ENCODE results near the gene DENND6A. TPM values are rescaled to one million over a fixed set of nuclear protein-coding genes. Genes with fewer than 3 reads are reported as not detected.
A peak's percentile ranks its signal among the peaks of the same experiment; 100 is the strongest.

The DENND6A gene, protein sequence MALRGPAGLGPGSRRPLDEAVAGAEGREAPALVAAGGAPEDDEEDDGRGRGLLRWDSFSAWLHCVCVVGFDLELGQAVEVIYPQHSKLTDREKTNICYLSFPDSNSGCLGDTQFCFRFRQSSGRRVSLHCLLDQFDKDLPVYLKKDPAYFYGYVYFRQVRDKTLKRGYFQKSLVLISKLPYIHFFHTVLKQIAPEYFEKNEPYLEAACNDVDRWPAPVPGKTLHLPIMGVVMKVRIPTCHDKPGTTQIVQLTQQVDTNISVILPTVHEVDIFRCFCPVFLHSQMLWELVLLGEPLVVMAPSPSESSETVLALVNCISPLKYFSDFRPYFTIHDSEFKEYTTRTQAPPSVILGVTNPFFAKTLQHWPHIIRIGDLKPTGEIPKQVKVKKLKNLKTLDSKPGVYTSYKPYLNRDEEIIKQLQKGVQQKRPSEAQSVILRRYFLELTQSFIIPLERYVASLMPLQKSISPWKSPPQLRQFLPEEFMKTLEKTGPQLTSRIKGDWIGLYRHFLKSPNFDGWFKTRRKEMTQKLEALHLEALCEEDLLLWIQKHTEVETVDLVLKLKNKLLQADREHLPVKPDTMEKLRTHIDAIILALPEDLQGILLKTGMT
- total RNA-seq (10 to 100 TPM in 1 of 6 donors, 1 to 10 TPM in 5; 7.2 to 12.0 (median 9.1) TPM), polyA plus RNA-seq (1 to 10 TPM; 3.3 to 6.1 TPM)

DNA sequence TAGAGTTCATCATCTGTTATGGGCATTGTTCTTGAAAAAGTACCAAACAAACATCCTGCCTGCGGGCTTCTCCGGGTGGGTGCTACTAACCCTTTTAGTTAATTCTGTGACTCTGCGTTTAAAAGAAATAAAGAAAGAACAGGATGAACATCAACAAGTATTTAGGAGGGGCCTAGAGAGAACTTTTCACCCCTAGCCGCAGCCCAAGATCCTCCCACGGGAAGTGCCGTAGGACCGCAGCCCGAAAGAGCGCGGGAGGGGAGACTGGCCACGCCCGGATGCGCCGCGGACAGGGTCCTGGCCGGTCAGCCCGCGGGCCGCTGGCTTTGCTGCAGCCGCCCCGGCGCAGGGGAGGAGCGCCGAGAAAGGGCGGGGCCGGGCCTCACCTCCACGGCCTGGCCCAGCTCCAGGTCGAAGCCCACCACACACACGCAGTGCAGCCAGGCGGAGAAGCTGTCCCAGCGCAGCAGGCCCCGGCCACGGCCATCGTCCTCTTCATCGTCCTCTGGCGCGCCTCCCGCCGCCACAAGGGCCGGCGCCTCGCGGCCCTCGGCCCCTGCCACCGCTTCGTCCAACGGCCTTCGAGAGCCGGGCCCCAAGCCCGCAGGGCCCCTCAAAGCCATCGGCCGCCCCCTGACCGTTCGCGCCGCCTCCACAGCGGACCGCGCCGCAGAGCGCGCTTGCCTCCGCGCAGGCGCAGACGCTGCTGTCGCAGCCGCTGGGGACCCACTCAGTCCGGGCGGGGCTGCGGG lies at the start of gene DENND6A:
Gene DENND6A, minus strand, starts transcription at position 682 of the 752 bp plus-strand sequence. Its CDS starts 59 bp downstream, at position 623.
- peak; percentile 91 to 98 (median 96) for ATAC-seq
- 0% methylated on average over 62 to 71 of the region's 71 CpGs for WGBS, 2 donors
- peaks cover 0 to 15% (median 0%) of the 10 kb centered on the region in 3 donors for H3K4me1 ChIP-seq
- H3K4me3 ChIP-seq, result peak within 1 kb of the TSS; percentile 94 to 100 (median 98)
- no peaks in the 10 kb centered on the region for H3K9me3 ChIP-seq
- no peaks in the 10 kb centered on the region for H3K36me3 ChIP-seq
- H3K27ac ChIP-seq, result peak within 1 kb of the TSS; percentile 84 to 98 (median 94)
- intact Hi-C loops (cut with DNase I), result no loop called here
- H3K27me3 ChIP-seq, result no peaks in the 10 kb centered on the region
- FAIRE-seq, result no peak
- TF ChIP-seq, protein P1, sequence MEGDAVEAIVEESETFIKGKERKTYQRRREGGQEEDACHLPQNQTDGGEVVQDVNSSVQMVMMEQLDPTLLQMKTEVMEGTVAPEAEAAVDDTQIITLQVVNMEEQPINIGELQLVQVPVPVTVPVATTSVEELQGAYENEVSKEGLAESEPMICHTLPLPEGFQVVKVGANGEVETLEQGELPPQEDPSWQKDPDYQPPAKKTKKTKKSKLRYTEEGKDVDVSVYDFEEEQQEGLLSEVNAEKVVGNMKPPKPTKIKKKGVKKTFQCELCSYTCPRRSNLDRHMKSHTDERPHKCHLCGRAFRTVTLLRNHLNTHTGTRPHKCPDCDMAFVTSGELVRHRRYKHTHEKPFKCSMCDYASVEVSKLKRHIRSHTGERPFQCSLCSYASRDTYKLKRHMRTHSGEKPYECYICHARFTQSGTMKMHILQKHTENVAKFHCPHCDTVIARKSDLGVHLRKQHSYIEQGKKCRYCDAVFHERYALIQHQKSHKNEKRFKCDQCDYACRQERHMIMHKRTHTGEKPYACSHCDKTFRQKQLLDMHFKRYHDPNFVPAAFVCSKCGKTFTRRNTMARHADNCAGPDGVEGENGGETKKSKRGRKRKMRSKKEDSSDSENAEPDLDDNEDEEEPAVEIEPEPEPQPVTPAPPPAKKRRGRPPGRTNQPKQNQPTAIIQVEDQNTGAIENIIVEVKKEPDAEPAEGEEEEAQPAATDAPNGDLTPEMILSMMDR (IDR thresholded peaks at IDR 0.05), result no peak
- peak; percentile 57 to 99 (median 96) for DNase-seq

DNA sequence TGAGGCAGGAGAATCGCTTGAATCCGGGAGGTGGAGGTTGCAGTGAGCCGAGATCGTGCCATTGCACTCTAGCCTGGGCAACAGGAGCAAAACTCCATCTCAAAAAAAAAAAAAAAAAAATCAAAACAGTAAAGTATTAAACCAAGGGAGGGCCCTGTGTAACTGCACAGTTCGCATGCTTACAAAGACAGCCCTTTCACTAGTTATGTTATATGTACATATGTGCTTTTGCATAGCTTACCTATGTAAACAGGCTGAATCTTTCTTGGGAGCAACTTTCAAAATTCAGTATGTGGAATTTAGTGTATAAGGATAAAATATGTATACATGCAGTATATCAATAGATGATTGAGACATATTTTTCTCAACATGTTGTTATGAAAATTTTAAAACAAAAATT lies 47.1 kb upstream of the DENND6A start:
- 87 to 88% methylated on average over 5 of the region's 5 CpGs for WGBS, 2 donors
- DNase-seq (no peak), FAIRE-seq (no peak), ATAC-seq (no peak)
- no peak overlapping the region for H3K27ac ChIP-seq
- H3K9me3 ChIP-seq, result no peaks in the 10 kb centered on the region
- H3K4me3 ChIP-seq, result no peak overlapping the region
- no peaks in the 10 kb centered on the region for H3K36me3 ChIP-seq
- intact Hi-C loops (cut with DNase I), result no loop called here
- H3K4me1 ChIP-seq, result no peaks in the 10 kb centered on the region
- TF ChIP-seq, protein P1 (IDR thresholded peaks at IDR 0.05), result no peak
- H3K27me3 ChIP-seq, result no peaks in the 10 kb centered on the region

DNA sequence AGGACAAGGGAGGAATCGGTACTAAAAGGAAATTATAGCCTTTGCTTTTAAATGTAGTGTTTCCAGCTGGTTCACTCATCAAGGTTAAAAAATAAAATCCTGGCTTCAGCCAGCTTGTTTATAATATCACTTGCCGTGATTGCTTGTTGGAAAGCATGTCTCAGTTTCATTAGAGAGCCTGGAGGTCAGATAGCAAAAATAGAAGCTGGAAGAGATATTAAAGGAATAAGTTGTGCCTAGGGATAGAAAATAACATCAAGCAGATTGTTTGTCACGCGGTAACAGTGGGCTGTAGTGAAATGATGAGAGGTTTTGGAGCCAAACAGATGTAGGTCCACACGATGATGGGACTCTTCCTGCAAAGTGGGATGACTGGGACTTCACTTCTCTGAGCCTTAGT lies 45.5 kb upstream of the DENND6A start:
- Histone ChIP-seq H3K36me3 (no peaks in the 10 kb centered on the region), H3K4me1 (no peaks in the 10 kb centered on the region), H3K27ac (no peak overlapping the region), H3K9me3 (no peaks in the 10 kb centered on the region), H3K4me3 (no peak overlapping the region), H3K27me3 (no peaks in the 10 kb centered on the region)
- ATAC-seq (no peak), DNase-seq (no peak), FAIRE-seq (no peak)
- TF ChIP-seq, protein P1 (IDR thresholded peaks at IDR 0.05), result no peak
- intact Hi-C loops (cut with DNase I), result no loop called here
- 74 to 78% methylated on average over 5 of the region's 5 CpGs for WGBS, 2 donors

DNA sequence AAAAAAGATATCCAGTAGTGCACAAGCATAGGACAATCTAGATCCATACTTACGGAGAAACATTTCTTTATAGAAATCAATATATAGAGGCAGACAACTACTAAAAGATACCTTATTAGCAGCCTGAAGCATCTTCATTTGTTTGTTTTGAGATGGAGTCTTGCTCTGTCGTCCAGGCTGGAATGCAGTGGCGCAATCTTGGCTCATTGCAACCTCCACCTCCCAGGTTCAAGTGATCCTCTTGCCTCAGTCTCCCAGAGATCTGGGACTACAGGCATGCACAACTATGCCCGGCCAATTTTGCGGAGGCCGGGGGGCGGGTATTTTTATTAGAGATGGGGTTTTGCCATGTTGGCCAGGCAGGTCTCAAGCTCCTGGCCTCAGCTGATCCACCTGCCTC lies 45.0 kb upstream of the DENND6A start:
- TF ChIP-seq, protein P1 (IDR thresholded peaks at IDR 0.05), result no peak
- no peaks in the 10 kb centered on the region for H3K27me3 ChIP-seq
- no peaks in the 10 kb centered on the region for H3K9me3 ChIP-seq
- intact Hi-C loops (cut with DNase I), result no loop called here
- no peak overlapping the region for H3K27ac ChIP-seq
- no peak for ATAC-seq
- H3K4me1 ChIP-seq, result no peaks in the 10 kb centered on the region
- WGBS, 2 donors, result 76 to 91% methylated on average over 7 of the region's 7 CpGs
- H3K36me3 ChIP-seq, result no peaks in the 10 kb centered on the region
- FAIRE-seq, result no peak
- DNase-seq, result no peak
- no peak overlapping the region for H3K4me3 ChIP-seq
